ENCODE results near the gene GGT1. TPM values are rescaled to one million over a fixed set of nuclear protein-coding genes. Genes with fewer than 3 reads are reported as not detected.

The GGT1 gene
- total and polyA plus RNA-seq, 2 of the 8 experiments (the other 6 are each of a cell fraction or from before 2014, with no cell fraction given), result 14.4 to 29.2 TPM

- TF ChIP-seq SRF (IDR thresholded peaks at IDR 0.05; ENCODE audit: low read depth, low read length), result no peak
- TF ChIP-seq USF2 (IDR thresholded peaks at IDR 0.05; ENCODE audit: low read length), result no peak
- TF ChIP-seq BRCA1 (IDR thresholded peaks at IDR 0.05; ENCODE audit: low read depth, low read length), result no peak
Measured at GRCh38 chr22:24591286-24591830, 11.6 kb upstream of the GGT1 start (continued).

All from H1 (cell line).